SK-N-SH (cell line): ENCODE measurements around the gene PTPRG. TPM values are rescaled to one million over a fixed set of nuclear protein-coding genes. Genes with fewer than 3 reads are reported as not detected.
"Not testable (repeated sequence)": the region's sequence is repeated elsewhere in the genome, so short reads cannot be mapped to it uniquely, and the experiment has no call there.

Experiments
- CTCF ChIA-PET: fragments of 300-600, 350-600 bp; formaldehyde crosslinking; extraction: SDS; loops from one replicate; lab custom pipeline; 2021; lab: Yijun Ruan, JAX
- POLR2A ChIA-PET: fragments of 350-600 bp; sonication (Branson Sonifier 250); formaldehyde crosslinking; extraction: SDS; loops from one replicate; lab custom pipeline; 2020; ENCODE audit warnings: antibody characterized with exemption, inconsistent platforms; lab: Yijun Ruan, JAX
- DNase-seq: peaks from one replicate; pipeline ENCODE4 v3.0.0; 2012
- H2AFZ ChIP-seq: fragments of 200-600 bp; sonication (generic); 2 replicates; pipeline ENCODE4 v1.8.1; 2016; ENCODE audit warnings: antibody characterized with exemption, mild to moderate bottlenecking, low read depth
- H3F3A ChIP-seq: fragments of 200-600 bp; sonication (generic); replicated peaks from 2 replicates; pipeline ENCODE3; 2016; ENCODE audit warnings: antibody characterized with exemption, mild to moderate bottlenecking; ENCODE audit not compliant: insufficient read depth
- H3K27ac ChIP-seq, 2 experiments: fragments of 200-500 bp in 1 of 2; fragments of 200-600 bp in 1 of 2; sonication (Bioruptor generic) in 1 of 2; sonication (generic), shearing (Covaris generic) in 1 of 2; 2 replicates each; pipeline versions ENCODE4 v1.5.1 to v1.6.1; 2014 to 2016; ENCODE audit warnings: low read depth in 2 of 2, inconsistent platforms in 1 of 2, low read length in 1 of 2, mild to moderate bottlenecking in 1 of 2, mixed read lengths in 1 of 2
- H3K27me3 ChIP-seq: fragments of 200-600 bp; sonication (generic), shearing (Covaris generic); 2 replicates; pipeline ENCODE4 v1.6.1; 2016; ENCODE audit warnings: mixed run types; ENCODE audit not compliant: insufficient read depth
- H3K36me3 ChIP-seq, 2 experiments: fragments of 200-500 bp in 1 of 2; fragments of 200-600 bp in 1 of 2; sonication (Bioruptor generic) in 1 of 2; sonication (generic) in 1 of 2; replicated peaks in 1 of 2; 2 replicates each; pipeline versions ENCODE3 to v1.5.1; 2014 to 2016; ENCODE audit warnings: low read length in 1 of 2, mild to moderate bottlenecking in 1 of 2; ENCODE audit not compliant: insufficient read depth in 2 of 2, control insufficient read depth in 1 of 2
- H3K4me1 ChIP-seq, 2 experiments: fragments of 200-500 bp in 1 of 2; fragments of 200-600 bp in 1 of 2; sonication (Bioruptor generic) in 1 of 2; sonication (generic), shearing (Covaris generic) in 1 of 2; 2 replicates each; pipeline versions ENCODE4 v1.5.1 to v1.6.1; 2014 to 2016; ENCODE audit warnings: low read depth in 1 of 2, low read length in 1 of 2, mixed run types in 1 of 2; ENCODE audit not compliant: insufficient read depth in 2 of 2, control insufficient read depth in 1 of 2
- H3K4me2 ChIP-seq: fragments of 200-600 bp; sonication (generic), shearing (Covaris generic); 2 replicates; pipeline ENCODE4 v1.6.1; 2017; ENCODE audit warnings: mixed run types
- H3K4me3 ChIP-seq, 2 experiments: fragments of 200-500 bp in 1 of 2; fragments of 200-600 bp in 1 of 2; sonication (Bioruptor generic) in 1 of 2; sonication (generic), shearing (Covaris generic) in 1 of 2; 2 replicates each; pipeline versions ENCODE4 v1.5.1 to v1.8.1; 2014 to 2016; ENCODE audit warnings: low read depth in 2 of 2, inconsistent platforms in 1 of 2, low read length in 1 of 2, mild to moderate bottlenecking in 1 of 2, mixed read lengths in 1 of 2, moderate library complexity in 1 of 2
- H3K79me2 ChIP-seq: fragments of 200-600 bp; sonication (generic); 2 replicates; pipeline ENCODE4 v1.8.1; 2017; ENCODE audit warnings: mild to moderate bottlenecking; ENCODE audit not compliant: insufficient read depth
- H3K9ac ChIP-seq: fragments of 200-600 bp; sonication (generic); 2 replicates; pipeline ENCODE4 v1.6.1; 2017; ENCODE audit warnings: mixed run types
- H3K9me2 ChIP-seq: fragments of 200-600 bp; sonication (generic); 2 replicates; pipeline ENCODE4 v1.6.1; 2017; ENCODE audit warnings: mixed run types
- H3K9me3 ChIP-seq: fragments of 200-600 bp; sonication (generic); 2 replicates; pipeline ENCODE4 v1.6.1; 2017; ENCODE audit warnings: mixed run types, mild to moderate bottlenecking, moderate library complexity
- H4K20me1 ChIP-seq: fragments of 200-600 bp; sonication (generic); 2 replicates; pipeline ENCODE4 v1.6.1; 2017; ENCODE audit warnings: mild to moderate bottlenecking, mixed run types; ENCODE audit not compliant: insufficient read depth
- CHD2 ChIP-seq: fragments of 150-350 bp; IDR thresholded peaks from 2 replicates; pipeline ENCODE4 v1.6.1; 2018; ENCODE audit warnings: low read length; ENCODE audit not compliant: partially characterized antibody
- FOXM1 ChIP-seq: IDR thresholded peaks from 2 replicates; pipeline ENCODE4 v1.4.0; 2012; ENCODE audit warnings: low read depth, mild to moderate bottlenecking
- GABPA ChIP-seq: IDR thresholded peaks from 2 replicates; pipeline ENCODE4 v1.4.0; 2012; ENCODE audit warnings: low read depth, mild to moderate bottlenecking
- GATA2 ChIP-seq: sonication (generic); formaldehyde crosslinking; IDR thresholded peaks from 2 replicates; pipeline ENCODE4 v1.5.0; 2020; ENCODE audit warnings: mild to moderate bottlenecking, missing genetic modification reagents
- MXI1 ChIP-seq: IDR thresholded peaks from 2 replicates; pipeline ENCODE4 v1.6.1; 2012; ENCODE audit warnings: mild to moderate bottlenecking, low read depth, low read length, improper control_type of control experiment
- RFX5 ChIP-seq: IDR thresholded peaks from 2 replicates; pipeline ENCODE4 v1.6.1; 2012; ENCODE audit warnings: mild to moderate bottlenecking, improper control_type of control experiment, low read length
- YY1 ChIP-seq: IDR thresholded peaks from 2 replicates; pipeline ENCODE4 v1.4.0; 2012; ENCODE audit warnings: low read depth, mild to moderate bottlenecking
- WGBS: methylation state at CpG from one replicate; pipeline ENCODE4 v1.1.6; 2017; ENCODE audit warnings: low lambda C conversion rate; 5-methylcytosine and 5-hydroxymethylcytosine counted together
- polyA plus RNA-seq, 3 experiments: library from polyadenylated mRNA; depleted of rRNA; stranded (reverse); fragments of >200 nt; gene quantifications; 2 replicates each; pipeline ENCODE4 v1.2.3, GENCODE V29; 2012
- TF ChIP-seq, protein P1 (sequence below): fragments of 200-600 bp; sonication (generic); IDR thresholded peaks from 2 replicates; pipeline ENCODE4 v1.6.1; 2017; ENCODE audit warnings: antibody characterized with exemption, mild to moderate bottlenecking, moderate library complexity
- TF ChIP-seq, protein P2 (sequence below): IDR thresholded peaks from 2 replicates; pipeline ENCODE4 v1.4.0; 2012; ENCODE audit warnings: low read depth

PTPRG gene
- polyA plus RNA-seq, 1 of the 3 experiments (the other 2 are of a cell fraction): 14.1 TPM

DNA sequence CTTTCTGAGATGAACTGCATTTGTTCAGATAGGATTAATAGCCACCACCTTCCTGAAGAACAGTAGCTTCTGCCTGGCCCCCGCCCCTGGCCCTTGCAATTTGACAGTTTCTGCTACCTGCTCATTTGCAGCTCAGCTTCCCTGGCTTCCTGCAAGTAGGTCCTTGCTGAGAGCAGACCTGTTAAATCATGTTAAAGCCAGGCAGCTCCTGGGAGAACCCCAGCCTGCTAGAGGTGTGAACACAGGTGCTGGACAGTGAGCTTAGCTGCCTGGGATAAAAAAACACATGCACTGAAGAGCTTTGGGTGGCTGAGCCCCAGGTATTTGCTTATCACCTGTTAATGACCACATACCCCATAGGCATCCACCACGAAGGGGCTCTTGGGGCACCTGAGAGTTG, 143.4 kb downstream of the PTPRG start:
- Histone ChIP-seq H2AFZ (no peak overlapping the region), H3K79me2 (peaks cover 8% of the 10 kb centered on the region; the same call in 1 of the 2 replicates), H3K4me1 (no peaks in the 10 kb centered on the region), H3K4me3 (no peak overlapping the region), H3K9ac (no peak overlapping the region), H3K27ac (no peak overlapping the region), H3K9me2 (no peaks in the 10 kb centered on the region), H3K36me3 (no peaks in the 10 kb centered on the region), H4K20me1 (no peaks in the 10 kb centered on the region), H3K9me3 (no peaks in the 10 kb centered on the region), H3K4me2 (no peak overlapping the region), H3K27me3 (no peaks in the 10 kb centered on the region), H3F3A (no peaks in the 10 kb centered on the region)
- ChIA-PET CTCF (no interaction called here), POLR2A (no interaction called here)
- TF ChIP-seq GABPA: no peak
- no peak for TF ChIP-seq YY1
- no peak for TF ChIP-seq CHD2
- TF ChIP-seq MXI1: no peak
- no peak for TF ChIP-seq FOXM1
- TF ChIP-seq, protein P1, sequence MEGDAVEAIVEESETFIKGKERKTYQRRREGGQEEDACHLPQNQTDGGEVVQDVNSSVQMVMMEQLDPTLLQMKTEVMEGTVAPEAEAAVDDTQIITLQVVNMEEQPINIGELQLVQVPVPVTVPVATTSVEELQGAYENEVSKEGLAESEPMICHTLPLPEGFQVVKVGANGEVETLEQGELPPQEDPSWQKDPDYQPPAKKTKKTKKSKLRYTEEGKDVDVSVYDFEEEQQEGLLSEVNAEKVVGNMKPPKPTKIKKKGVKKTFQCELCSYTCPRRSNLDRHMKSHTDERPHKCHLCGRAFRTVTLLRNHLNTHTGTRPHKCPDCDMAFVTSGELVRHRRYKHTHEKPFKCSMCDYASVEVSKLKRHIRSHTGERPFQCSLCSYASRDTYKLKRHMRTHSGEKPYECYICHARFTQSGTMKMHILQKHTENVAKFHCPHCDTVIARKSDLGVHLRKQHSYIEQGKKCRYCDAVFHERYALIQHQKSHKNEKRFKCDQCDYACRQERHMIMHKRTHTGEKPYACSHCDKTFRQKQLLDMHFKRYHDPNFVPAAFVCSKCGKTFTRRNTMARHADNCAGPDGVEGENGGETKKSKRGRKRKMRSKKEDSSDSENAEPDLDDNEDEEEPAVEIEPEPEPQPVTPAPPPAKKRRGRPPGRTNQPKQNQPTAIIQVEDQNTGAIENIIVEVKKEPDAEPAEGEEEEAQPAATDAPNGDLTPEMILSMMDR: no peak
- DNase-seq: no peak
- WGBS: 94% methylated on average over 2 of the region's 2 CpGs

DNA sequence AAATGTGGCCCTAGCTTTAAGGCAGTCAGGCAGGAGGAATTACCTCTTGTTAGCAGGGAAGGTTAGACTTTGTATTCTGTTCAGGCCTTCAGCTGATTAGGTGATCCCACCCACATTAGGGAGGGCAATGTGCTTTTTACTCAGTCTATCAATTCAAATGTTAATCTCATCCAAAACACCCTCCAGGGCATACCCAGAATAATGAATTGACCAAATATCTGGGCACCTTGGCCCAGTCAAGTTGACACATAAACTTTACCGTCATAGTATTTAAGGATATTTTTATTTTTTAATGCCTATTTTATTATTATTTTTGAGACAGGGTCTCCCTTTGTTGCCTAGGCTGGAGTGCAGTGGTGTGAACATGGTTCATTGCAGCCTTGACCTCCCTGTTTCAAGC, 146.1 kb downstream of the PTPRG start:
- H3K27me3 ChIP-seq: no peaks in the 10 kb centered on the region
- ChIA-PET POLR2A (no interaction called here), CTCF (no interaction called here)
- no peak for DNase-seq
- no peak overlapping the region for H2AFZ ChIP-seq
- no peaks in the 10 kb centered on the region for H3K9me2 ChIP-seq
- H3K36me3 ChIP-seq: no peaks in the 10 kb centered on the region
- H3K4me1 ChIP-seq: no peaks in the 10 kb centered on the region
- peaks cover 16% of the 10 kb centered on the region; the same call in 1 of the 2 replicates for H3K79me2 ChIP-seq
- no peak overlapping the region for H3K27ac ChIP-seq
- H3F3A ChIP-seq: no peaks in the 10 kb centered on the region
- no peaks in the 10 kb centered on the region; the same call in 1 of the 2 replicates for H4K20me1 ChIP-seq
- no peak overlapping the region for H3K4me3 ChIP-seq
- no peak overlapping the region for H3K4me2 ChIP-seq
- no peak overlapping the region for H3K9ac ChIP-seq
- TF ChIP-seq, protein P2, sequence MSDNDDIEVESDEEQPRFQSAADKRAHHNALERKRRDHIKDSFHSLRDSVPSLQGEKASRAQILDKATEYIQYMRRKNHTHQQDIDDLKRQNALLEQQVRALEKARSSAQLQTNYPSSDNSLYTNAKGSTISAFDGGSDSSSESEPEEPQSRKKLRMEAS: no peak
- TF ChIP-seq RFX5 (no peak), GATA2 (CRISPR knock-in tag) (no peak)
- 94% methylated on average over 1 of the region's 1 CpG for WGBS
- no peaks in the 10 kb centered on the region for H3K9me3 ChIP-seq

DNA sequence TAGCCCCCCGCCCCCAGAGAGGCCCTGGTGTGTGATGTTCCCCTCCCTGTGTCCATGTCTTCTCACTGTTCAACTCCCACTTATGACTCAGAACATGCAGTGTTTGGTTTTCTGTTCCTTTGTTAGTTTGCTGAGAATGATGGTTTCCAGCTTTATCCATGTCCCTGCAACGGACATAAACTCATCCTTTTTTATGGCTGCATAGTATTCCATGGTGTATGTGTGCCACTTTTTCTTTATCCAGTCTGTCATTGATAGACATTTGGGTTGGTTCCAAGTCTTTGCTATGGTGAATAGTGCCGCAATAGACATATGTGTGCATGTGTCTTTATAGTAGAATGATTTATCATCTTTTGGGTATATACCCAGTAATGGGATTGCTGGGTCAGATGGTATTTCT, 149.5 kb downstream of the PTPRG start:
- H3K79me2 ChIP-seq, CTCF ChIA-PET, H2AFZ ChIP-seq, H3K4me2 ChIP-seq, H3K27me3 ChIP-seq, H3K9me3 ChIP-seq, H3K27ac ChIP-seq, H4K20me1 ChIP-seq, POLR2A ChIA-PET, H3K9ac ChIP-seq, H3K9me2 ChIP-seq, H3F3A ChIP-seq, H3K36me3 ChIP-seq, DNase-seq, H3K4me3 ChIP-seq, H3K4me1 ChIP-seq: not testable (repeated sequence)
- 80% methylated on average over 3 of the region's 3 CpGs for WGBS
